WTC11 (cell line): ENCODE data around the gene OGFOD2. TPM values are rescaled to one million over a fixed set of nuclear protein-coding genes. Genes with fewer than 3 reads are reported as not detected.

Experiments
- ATAC-seq: fragments of 200-7000 bp; cut with Tn5 transposase; 2 replicates; pipeline ENCODE4 v1.10.0; 2021; ENCODE audit warnings: mild to moderate bottlenecking, moderate library complexity
- CTCF ChIA-PET: fragments of 300-600 bp; sonication (Branson Sonifier 250); formaldehyde crosslinking; loops from one replicate; lab custom pipeline; 2021; ENCODE audit warnings: antibody characterized with exemption; lab: Charles Lee
- POLR2A ChIA-PET: fragments of 350-600 bp; sonication (Branson Sonifier 250); formaldehyde crosslinking; loops from one replicate; lab custom pipeline; 2021; ENCODE audit warnings: antibody characterized with exemption; lab: Charles Lee
- DNase-seq: peaks from one replicate; pipeline ENCODE4 v3.0.0; 2021; ENCODE audit warnings: low spot score
- H3K27ac Mint-ChIP-seq: 2 replicates; pipeline ENCODE4 v1.8.0; 2021; ENCODE audit warnings: mixed read lengths
- H3K27me3 Mint-ChIP-seq: 2 replicates; pipeline ENCODE4 v1.8.0; 2021; ENCODE audit warnings: low read depth, mild to moderate bottlenecking, moderate library complexity, mixed read lengths
- H3K36me3 Mint-ChIP-seq: 2 replicates; pipeline ENCODE4 v1.8.0; 2021; ENCODE audit warnings: mixed read lengths
- H3K4me1 Mint-ChIP-seq: 2 replicates; pipeline ENCODE4 v1.8.0; 2022; ENCODE audit warnings: mixed read lengths
- H3K4me3 Mint-ChIP-seq: 2 replicates; pipeline ENCODE4 v1.8.0; 2021; ENCODE audit warnings: mild to moderate bottlenecking, moderate library complexity, mixed read lengths
- H3K9me3 Mint-ChIP-seq: 2 replicates; pipeline ENCODE4 v1.8.0; 2021; ENCODE audit warnings: mixed read lengths
- ATF1 ChIP-seq: sonication (generic); formaldehyde crosslinking; IDR thresholded peaks from 2 replicates; pipeline ENCODE4 v1.8.1; 2023; ENCODE audit warnings: mild to moderate bottlenecking, moderate library complexity, missing genetic modification reagents
- CTCF ChIP-seq: fragments of 200-600 bp; IDR thresholded peaks from 2 replicates; pipeline ENCODE4 v1.8.0; 2022; ENCODE audit warnings: antibody characterized with exemption
- EMX1 ChIP-seq: fragments of 250-450 bp; sonication (Bioruptor Pico); IDR thresholded peaks from 2 replicates; pipeline ENCODE4 v1.8.0; 2021; ENCODE audit warnings: mild to moderate bottlenecking
- ESRRA ChIP-seq: sonication (generic); formaldehyde crosslinking; IDR thresholded peaks from 2 replicates; pipeline ENCODE4 v1.8.1; 2022; ENCODE audit warnings: mild to moderate bottlenecking, missing genetic modification reagents, borderline replicate concordance
- ETV6 ChIP-seq: sonication (generic); formaldehyde crosslinking; IDR thresholded peaks from 2 replicates; pipeline ENCODE4 v1.8.1; 2022; ENCODE audit warnings: mild to moderate bottlenecking, missing genetic modification reagents
- FOXK1 ChIP-seq: sonication (generic); formaldehyde crosslinking; IDR thresholded peaks from 2 replicates; pipeline ENCODE4 v1.8.0; 2022; ENCODE audit warnings: mild to moderate bottlenecking, moderate library complexity, missing genetic modification reagents
- HMGXB4 ChIP-seq: sonication (generic); formaldehyde crosslinking; IDR thresholded peaks from 2 replicates; pipeline ENCODE4 v1.8.1; 2023; ENCODE audit warnings: mild to moderate bottlenecking, moderate library complexity, missing genetic modification reagents
- KAT7 ChIP-seq: sonication (generic); formaldehyde crosslinking; IDR thresholded peaks from 2 replicates; pipeline ENCODE4 v1.8.1; 2023; ENCODE audit warnings: missing genetic modification reagents, mild to moderate bottlenecking, borderline replicate concordance
- MYBL2 ChIP-seq: sonication (generic); formaldehyde crosslinking; IDR thresholded peaks from 2 replicates; pipeline ENCODE4 v1.8.1; 2023; ENCODE audit warnings: mild to moderate bottlenecking, moderate library complexity, missing genetic modification reagents
- RORB ChIP-seq: fragments of 250-450 bp; sonication (Bioruptor Pico); IDR thresholded peaks from 2 replicates; pipeline ENCODE4 v1.9.0; 2021; ENCODE audit warnings: mild to moderate bottlenecking
- TEAD1 ChIP-seq: sonication (generic); formaldehyde crosslinking; IDR thresholded peaks from 2 replicates; pipeline ENCODE4 v1.8.0; 2022; ENCODE audit warnings: mild to moderate bottlenecking, missing genetic modification reagents
- TP53 ChIP-seq: sonication (generic); formaldehyde crosslinking; IDR thresholded peaks from 2 replicates; pipeline ENCODE4 v1.8.1; 2023; ENCODE audit warnings: mild to moderate bottlenecking, missing genetic modification reagents
- ZBTB21 ChIP-seq: sonication (generic); formaldehyde crosslinking; IDR thresholded peaks from 2 replicates; pipeline ENCODE4 v1.8.1; 2023; ENCODE audit warnings: mild to moderate bottlenecking, missing genetic modification reagents, borderline replicate concordance
- ZNF263 ChIP-seq: sonication (generic); formaldehyde crosslinking; IDR thresholded peaks from 2 replicates; pipeline ENCODE4 v1.8.1; 2022; ENCODE audit warnings: low read depth, mild to moderate bottlenecking, moderate library complexity, missing genetic modification reagents
- ZNF396 ChIP-seq: fragments of 250-450 bp; sonication (Bioruptor Pico); IDR thresholded peaks from 2 replicates; pipeline ENCODE4 v1.8.0; 2021; ENCODE audit warnings: mild to moderate bottlenecking, moderate library complexity, borderline replicate concordance
- total RNA-seq: library from RNA; stranded (reverse); gene quantifications from 3 replicates; pipeline ENCODE4 v1.2.3, GENCODE V29; 2021
- TF ChIP-seq, protein P1 (sequence below): sonication (generic); formaldehyde crosslinking; conservative IDR thresholded peaks from 2 replicates; pipeline ENCODE4 v1.8.1; 2022; ENCODE audit warnings: mild to moderate bottlenecking, missing genetic modification reagents
- TF ChIP-seq, protein P2 (sequence below): sonication (generic); formaldehyde crosslinking; IDR thresholded peaks from 2 replicates; pipeline ENCODE4 v1.8.0; 2022; ENCODE audit warnings: missing genetic modification reagents
- TF ChIP-seq, protein P3 (sequence below): fragments of 250-450 bp; sonication (Bioruptor Pico); IDR thresholded peaks from 2 replicates; pipeline ENCODE4 v1.8.0; 2021; ENCODE audit warnings: mild to moderate bottlenecking
- TF ChIP-seq, protein P4 (sequence below): fragments of 250-450 bp; sonication (Bioruptor Pico); IDR thresholded peaks from 2 replicates; pipeline ENCODE4 v1.9.0; 2021; ENCODE audit warnings: mild to moderate bottlenecking
- TF ChIP-seq, protein P5 (sequence below): fragments of 250-450 bp; sonication (Bioruptor Pico); IDR thresholded peaks from 2 replicates; pipeline ENCODE4 v1.9.0; 2021; ENCODE audit warnings: mild to moderate bottlenecking
- TF ChIP-seq, protein P6 (sequence below): sonication (generic); formaldehyde crosslinking; IDR thresholded peaks from 2 replicates; pipeline ENCODE4 v1.8.0; 2023; ENCODE audit warnings: missing genetic modification reagents

Gene OGFOD2
- total RNA-seq, 1 experiment from 2014 or later: 28.1 TPM

DNA sequence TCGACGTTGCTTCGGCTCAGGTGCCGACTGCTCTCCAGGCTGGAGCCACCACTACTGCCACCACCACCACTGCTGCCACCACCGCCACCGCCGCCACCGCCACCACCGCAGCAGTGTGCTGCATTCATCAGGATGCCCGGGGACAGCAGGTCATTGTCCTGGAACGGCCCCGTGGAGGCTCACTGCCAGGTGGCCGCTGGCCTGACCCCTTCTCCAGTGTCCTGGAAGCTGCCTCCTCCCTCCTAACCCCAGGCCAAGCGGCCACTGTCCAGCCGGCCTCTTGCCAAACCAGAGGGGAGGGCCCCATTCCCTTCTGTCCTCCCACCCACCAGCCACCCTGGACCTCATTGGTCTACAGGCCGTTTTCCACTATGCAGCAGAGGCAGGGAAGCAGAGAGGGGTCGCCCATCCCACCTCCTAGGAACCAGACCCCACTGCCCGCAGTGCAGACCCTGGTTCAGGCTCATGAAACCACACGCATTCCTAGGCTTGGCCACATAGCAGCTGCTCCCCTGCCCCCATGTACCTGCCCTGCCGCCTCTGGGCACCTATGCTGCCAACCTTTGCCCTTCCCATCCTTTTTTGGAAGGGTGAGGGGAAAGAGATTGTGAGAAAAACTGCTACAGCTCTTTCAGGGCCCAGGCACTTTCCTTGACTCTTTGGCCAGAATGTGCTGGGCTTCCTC lies 20.6 kb downstream of the OGFOD2 start:
- Mint-ChIP-seq H3K27ac (no peak overlapping the region), H3K4me1 (no peaks in the 10 kb centered on the region), H3K27me3 (no peaks in the 10 kb centered on the region), H3K9me3 (no peaks in the 10 kb centered on the region), H3K4me3 (no peak overlapping the region), H3K36me3 (no peaks in the 10 kb centered on the region)
- TF ChIP-seq, protein P1, sequence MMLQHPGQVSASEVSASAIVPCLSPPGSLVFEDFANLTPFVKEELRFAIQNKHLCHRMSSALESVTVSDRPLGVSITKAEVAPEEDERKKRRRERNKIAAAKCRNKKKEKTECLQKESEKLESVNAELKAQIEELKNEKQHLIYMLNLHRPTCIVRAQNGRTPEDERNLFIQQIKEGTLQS (CRISPR knock-in tag): no peak
- TF ChIP-seq ESRRA (CRISPR knock-in tag) (no peak), TP53 (CRISPR knock-in tag) (no peak), TEAD1 (CRISPR knock-in tag) (no peak), KAT7 (CRISPR knock-in tag) (no peak), ZNF396 (CRISPR knock-in tag) (no peak), HMGXB4 (CRISPR knock-in tag) (no peak), CTCF (no peak), ATF1 (no peak), MYBL2 (CRISPR knock-in tag) (no peak)
- TF ChIP-seq, protein P2, sequence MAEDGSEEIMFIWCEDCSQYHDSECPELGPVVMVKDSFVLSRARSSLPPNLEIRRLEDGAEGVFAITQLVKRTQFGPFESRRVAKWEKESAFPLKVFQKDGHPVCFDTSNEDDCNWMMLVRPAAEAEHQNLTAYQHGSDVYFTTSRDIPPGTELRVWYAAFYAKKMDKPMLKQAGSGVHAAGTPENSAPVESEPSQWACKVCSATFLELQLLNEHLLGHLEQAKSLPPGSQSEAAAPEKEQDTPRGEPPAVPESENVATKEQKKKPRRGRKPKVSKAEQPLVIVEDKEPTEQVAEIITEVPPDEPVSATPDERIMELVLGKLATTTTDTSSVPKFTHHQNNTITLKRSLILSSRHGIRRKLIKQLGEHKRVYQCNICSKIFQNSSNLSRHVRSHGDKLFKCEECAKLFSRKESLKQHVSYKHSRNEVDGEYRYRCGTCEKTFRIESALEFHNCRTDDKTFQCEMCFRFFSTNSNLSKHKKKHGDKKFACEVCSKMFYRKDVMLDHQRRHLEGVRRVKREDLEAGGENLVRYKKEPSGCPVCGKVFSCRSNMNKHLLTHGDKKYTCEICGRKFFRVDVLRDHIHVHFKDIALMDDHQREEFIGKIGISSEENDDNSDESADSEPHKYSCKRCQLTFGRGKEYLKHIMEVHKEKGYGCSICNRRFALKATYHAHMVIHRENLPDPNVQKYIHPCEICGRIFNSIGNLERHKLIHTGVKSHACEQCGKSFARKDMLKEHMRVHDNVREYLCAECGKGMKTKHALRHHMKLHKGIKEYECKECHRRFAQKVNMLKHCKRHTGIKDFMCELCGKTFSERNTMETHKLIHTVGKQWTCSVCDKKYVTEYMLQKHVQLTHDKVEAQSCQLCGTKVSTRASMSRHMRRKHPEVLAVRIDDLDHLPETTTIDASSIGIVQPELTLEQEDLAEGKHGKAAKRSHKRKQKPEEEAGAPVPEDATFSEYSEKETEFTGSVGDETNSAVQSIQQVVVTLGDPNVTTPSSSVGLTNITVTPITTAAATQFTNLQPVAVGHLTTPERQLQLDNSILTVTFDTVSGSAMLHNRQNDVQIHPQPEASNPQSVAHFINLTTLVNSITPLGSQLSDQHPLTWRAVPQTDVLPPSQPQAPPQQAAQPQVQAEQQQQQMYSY (CRISPR knock-in tag): no peak
- TF ChIP-seq, protein P3, sequence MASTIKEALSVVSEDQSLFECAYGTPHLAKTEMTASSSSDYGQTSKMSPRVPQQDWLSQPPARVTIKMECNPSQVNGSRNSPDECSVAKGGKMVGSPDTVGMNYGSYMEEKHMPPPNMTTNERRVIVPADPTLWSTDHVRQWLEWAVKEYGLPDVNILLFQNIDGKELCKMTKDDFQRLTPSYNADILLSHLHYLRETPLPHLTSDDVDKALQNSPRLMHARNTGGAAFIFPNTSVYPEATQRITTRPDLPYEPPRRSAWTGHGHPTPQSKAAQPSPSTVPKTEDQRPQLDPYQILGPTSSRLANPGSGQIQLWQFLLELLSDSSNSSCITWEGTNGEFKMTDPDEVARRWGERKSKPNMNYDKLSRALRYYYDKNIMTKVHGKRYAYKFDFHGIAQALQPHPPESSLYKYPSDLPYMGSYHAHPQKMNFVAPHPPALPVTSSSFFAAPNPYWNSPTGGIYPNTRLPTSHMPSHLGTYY (CRISPR knock-in tag): no peak
- no peak for DNase-seq
- POLR2A ChIA-PET: no interaction called here
- ATAC-seq: no peak
- CTCF ChIA-PET: no interaction called here

GRCh38 chr12:122996188-122996601 lies 21.2 kb downstream of the OGFOD2 start:
- ChIA-PET CTCF (no interaction called here), POLR2A (no interaction called here)
- Mint-ChIP-seq H3K9me3 (no peaks in the 10 kb centered on the region), H3K4me3 (no peak overlapping the region), H3K36me3 (no peaks in the 10 kb centered on the region), H3K4me1 (no peaks in the 10 kb centered on the region), H3K27me3 (no peaks in the 10 kb centered on the region), H3K27ac (no peak overlapping the region)
- no peak for ATAC-seq
- no peak for DNase-seq
- TF ChIP-seq, protein P4, sequence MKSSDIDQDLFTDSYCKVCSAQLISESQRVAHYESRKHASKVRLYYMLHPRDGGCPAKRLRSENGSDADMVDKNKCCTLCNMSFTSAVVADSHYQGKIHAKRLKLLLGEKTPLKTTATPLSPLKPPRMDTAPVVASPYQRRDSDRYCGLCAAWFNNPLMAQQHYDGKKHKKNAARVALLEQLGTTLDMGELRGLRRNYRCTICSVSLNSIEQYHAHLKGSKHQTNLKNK (CRISPR knock-in tag): no peak
- TF ChIP-seq FOXK1 (no peak), ZBTB21 (CRISPR knock-in tag) (no peak), ZNF396 (CRISPR knock-in tag) (no peak), EMX1 (CRISPR knock-in tag) (no peak), RORB (CRISPR knock-in tag) (no peak), ZNF263 (CRISPR knock-in tag) (no peak), ETV6 (CRISPR knock-in tag) (no peak)
- TF ChIP-seq, protein P5, sequence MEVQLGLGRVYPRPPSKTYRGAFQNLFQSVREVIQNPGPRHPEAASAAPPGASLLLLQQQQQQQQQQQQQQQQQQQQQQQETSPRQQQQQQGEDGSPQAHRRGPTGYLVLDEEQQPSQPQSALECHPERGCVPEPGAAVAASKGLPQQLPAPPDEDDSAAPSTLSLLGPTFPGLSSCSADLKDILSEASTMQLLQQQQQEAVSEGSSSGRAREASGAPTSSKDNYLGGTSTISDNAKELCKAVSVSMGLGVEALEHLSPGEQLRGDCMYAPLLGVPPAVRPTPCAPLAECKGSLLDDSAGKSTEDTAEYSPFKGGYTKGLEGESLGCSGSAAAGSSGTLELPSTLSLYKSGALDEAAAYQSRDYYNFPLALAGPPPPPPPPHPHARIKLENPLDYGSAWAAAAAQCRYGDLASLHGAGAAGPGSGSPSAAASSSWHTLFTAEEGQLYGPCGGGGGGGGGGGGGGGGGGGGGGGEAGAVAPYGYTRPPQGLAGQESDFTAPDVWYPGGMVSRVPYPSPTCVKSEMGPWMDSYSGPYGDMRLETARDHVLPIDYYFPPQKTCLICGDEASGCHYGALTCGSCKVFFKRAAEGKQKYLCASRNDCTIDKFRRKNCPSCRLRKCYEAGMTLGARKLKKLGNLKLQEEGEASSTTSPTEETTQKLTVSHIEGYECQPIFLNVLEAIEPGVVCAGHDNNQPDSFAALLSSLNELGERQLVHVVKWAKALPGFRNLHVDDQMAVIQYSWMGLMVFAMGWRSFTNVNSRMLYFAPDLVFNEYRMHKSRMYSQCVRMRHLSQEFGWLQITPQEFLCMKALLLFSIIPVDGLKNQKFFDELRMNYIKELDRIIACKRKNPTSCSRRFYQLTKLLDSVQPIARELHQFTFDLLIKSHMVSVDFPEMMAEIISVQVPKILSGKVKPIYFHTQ (CRISPR knock-in tag): no peak
- TF ChIP-seq, protein P6, sequence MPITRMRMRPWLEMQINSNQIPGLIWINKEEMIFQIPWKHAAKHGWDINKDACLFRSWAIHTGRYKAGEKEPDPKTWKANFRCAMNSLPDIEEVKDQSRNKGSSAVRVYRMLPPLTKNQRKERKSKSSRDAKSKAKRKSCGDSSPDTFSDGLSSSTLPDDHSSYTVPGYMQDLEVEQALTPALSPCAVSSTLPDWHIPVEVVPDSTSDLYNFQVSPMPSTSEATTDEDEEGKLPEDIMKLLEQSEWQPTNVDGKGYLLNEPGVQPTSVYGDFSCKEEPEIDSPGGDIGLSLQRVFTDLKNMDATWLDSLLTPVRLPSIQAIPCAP (CRISPR knock-in tag): no peak
